HCT116 (cell line): ENCODE data around the gene NOXA1. TPM values are rescaled to one million over a fixed set of nuclear protein-coding genes. Genes with fewer than 3 reads are reported as not detected.

Source experiments
- ATAC-seq: fragments of 200-7000 bp; cut with Tn5 transposase; 2 replicates; pipeline ENCODE4 v1.9.1; 2020; ENCODE audit warnings: mild to moderate bottlenecking, moderate library complexity
- BruUV-seq: library from RNA; stranded (reverse); fragments of 400-500 nt; replicated peaks from 2 replicates; lab custom pipeline; 2021; lab: Mats Ljungman, UMichigan
- CTCF ChIA-PET: fragments of 300-600 bp; sonication (Branson Sonifier 250); formaldehyde crosslinking; loops from one replicate; lab custom pipeline; 2021; ENCODE audit warnings: antibody characterized with exemption; lab: Charles Lee
- POLR2A ChIA-PET: fragments of 300-600, 350-600 bp; sonication (Branson Sonifier 250); formaldehyde crosslinking; loops from one replicate; lab custom pipeline; 2021; ENCODE audit warnings: antibody characterized with exemption; lab: Charles Lee
- RAD21 ChIA-PET, 2 experiments: fragments of 300-600 bp; sonication (Branson Sonifier 250); formaldehyde crosslinking; loops; one replicate each; lab custom pipeline; 2023; ENCODE audit warnings: low total read pairs in 2 of 2; ENCODE audit not compliant: uncharacterized antibody in 2 of 2, unreplicated experiment in 2 of 2, low non-redundant PET in 1 of 2; lab: Charles Lee
- DNase-seq: peaks from one replicate; pipeline ENCODE4 v3.0.0-alpha.2; 2010; ENCODE audit warnings: low read depth, low spot score
- H2AFZ ChIP-seq: fragments of 200-600 bp; shearing (Covaris generic), sonication (generic); 2 replicates; pipeline ENCODE4 v1.6.1; 2017; ENCODE audit warnings: low read depth, mixed run types, mixed read lengths, antibody characterized with exemption, low read length; ENCODE audit not compliant: poor library complexity, severe bottlenecking
- H3K27ac ChIP-seq: 2 replicates; pipeline ENCODE4 v1.5.1; 2012; ENCODE audit warnings: low read depth, low read length
- H3K27me3 ChIP-seq: fragments of 200-600 bp; sonication (generic); 2 replicates; pipeline ENCODE4 v1.6.1; 2016; ENCODE audit warnings: mixed run types, low read length, mixed read lengths; ENCODE audit not compliant: insufficient read depth
- H3K36me3 ChIP-seq, 2 experiments: fragments of 200-500 bp in 1 of 2; fragments of 200-600 bp in 1 of 2; sonication (Bioruptor generic) in 1 of 2; sonication (generic) in 1 of 2; 2 replicates each; pipeline versions ENCODE4 v1.5.1 to v1.6.1; 2014 to 2016; ENCODE audit warnings: low read length in 2 of 2, inconsistent platforms in 1 of 2, mixed read lengths in 1 of 2, mixed run types in 1 of 2; ENCODE audit not compliant: insufficient read depth in 2 of 2, control insufficient read depth in 1 of 2
- H3K4me1 ChIP-seq, 2 experiments: fragments of 200-600 bp in 1 of 2; sonication (generic) in 1 of 2; 2 replicates each; pipeline versions ENCODE4 v1.5.1 to v1.6.1; 2012 to 2017; ENCODE audit warnings: low read length in 2 of 2, inconsistent platforms in 1 of 2, mild to moderate bottlenecking in 1 of 2, mixed read lengths in 1 of 2, mixed run types in 1 of 2, moderate library complexity in 1 of 2; ENCODE audit not compliant: insufficient read depth in 2 of 2, control insufficient read depth in 1 of 2
- H3K4me2 ChIP-seq: fragments of 200-600 bp; sonication (generic); 2 replicates; pipeline ENCODE4 v1.6.1; 2017; ENCODE audit warnings: mixed run types, low read length, mixed read lengths
- H3K4me3 ChIP-seq, 2 experiments: fragments of 200-600 bp in 1 of 2; sonication (generic) in 1 of 2; replicated peaks in 1 of 2; 2 replicates each; pipeline ENCODE4 v1.5.1; 2011 to 2016; ENCODE audit warnings: low read length in 2 of 2, control low read depth in 1 of 2, low read depth in 1 of 2, mild to moderate bottlenecking in 1 of 2, mixed read lengths in 1 of 2, mixed run types in 1 of 2
- H3K79me2 ChIP-seq: fragments of 200-600 bp; sonication (generic); 2 replicates; pipeline ENCODE4 v1.6.1; 2017; ENCODE audit warnings: mild to moderate bottlenecking, mixed run types, low read length, moderate library complexity, mixed read lengths; ENCODE audit not compliant: insufficient read depth
- H3K9ac ChIP-seq: fragments of 200-600 bp; sonication (generic); 2 replicates; pipeline ENCODE4 v1.6.1; 2016; ENCODE audit warnings: low read length, mixed read lengths
- H3K9me2 ChIP-seq: fragments of 200-600 bp; sonication (generic), shearing (Covaris generic); 2 replicates; pipeline ENCODE4 v1.6.1; 2017; ENCODE audit warnings: mixed run types, mild to moderate bottlenecking, moderate library complexity; ENCODE audit not compliant: insufficient read depth
- H3K9me3 ChIP-seq, 2 experiments: fragments of 200-500 bp in 1 of 2; fragments of 200-600 bp in 1 of 2; sonication (Bioruptor generic) in 1 of 2; sonication (generic) in 1 of 2; 2 replicates each; pipeline ENCODE4 v1.6.1; 2014 to 2017; ENCODE audit warnings: low read length in 2 of 2, mixed read lengths in 2 of 2, inconsistent platforms in 1 of 2, low read depth in 1 of 2, mild to moderate bottlenecking in 1 of 2, mixed run types in 1 of 2, moderate library complexity in 1 of 2; ENCODE audit not compliant: control insufficient read depth in 1 of 2, insufficient read depth in 1 of 2
- H4K20me1 ChIP-seq: fragments of 200-600 bp; sonication (generic), shearing (Covaris generic); 2 replicates; pipeline ENCODE4 v1.6.1; 2017; ENCODE audit warnings: mixed run types, mild to moderate bottlenecking, moderate library complexity; ENCODE audit not compliant: insufficient read depth
- CTCF ChIP-seq, 3 experiments: fragments of 200-600 bp in 1 of 3; sonication (generic) in 1 of 3; IDR thresholded peaks in 2 of 3; conservative IDR thresholded peaks in 1 of 3; 2 replicates each; pipeline ENCODE4 v1.5.1; 2012 to 2017; ENCODE audit warnings: low read depth in 2 of 3, low read length in 2 of 3, antibody characterized with exemption in 1 of 3, borderline replicate concordance in 1 of 3, control low read depth in 1 of 3, mild to moderate bottlenecking in 1 of 3, mixed read lengths in 1 of 3, mixed run types in 1 of 3, moderate library complexity in 1 of 3; ENCODE audit not compliant: insufficient read depth in 1 of 3
- ELF1 ChIP-seq: IDR thresholded peaks from 2 replicates; pipeline ENCODE4 v1.6.1; 2012; ENCODE audit warnings: low read depth, borderline replicate concordance
- EZH2phosphoT487 ChIP-seq: fragments of 200-600 bp; IDR thresholded peaks from 2 replicates; pipeline ENCODE4 v1.6.1; 2018; ENCODE audit warnings: antibody characterized with exemption, borderline replicate concordance
- POLR2A ChIP-seq: IDR thresholded peaks from 2 replicates; pipeline ENCODE4 v1.7.0; 2011; ENCODE audit warnings: borderline replicate concordance; ENCODE audit not compliant: insufficient read depth, insufficient read length; ENCODE audit errors: extremely low read depth
- POLR2AphosphoS5 ChIP-seq: IDR thresholded peaks from 2 replicates; pipeline ENCODE4 v1.6.1; 2011; ENCODE audit warnings: mild to moderate bottlenecking, low read depth, low read length, moderate library complexity
- REST ChIP-seq: IDR thresholded peaks from 2 replicates; pipeline ENCODE4 v1.6.1; 2012; ENCODE audit warnings: low read depth
- SIN3A ChIP-seq: IDR thresholded peaks from 2 replicates; pipeline ENCODE4 v1.6.1; 2012; ENCODE audit warnings: low read depth
- TCF7L2 ChIP-seq: IDR thresholded peaks from 2 replicates; pipeline ENCODE4 v1.7.0; 2011; ENCODE audit warnings: borderline replicate concordance, inconsistent platforms; ENCODE audit not compliant: insufficient read depth, insufficient read length; ENCODE audit errors: extremely low read depth
- ZBTB33 ChIP-seq: IDR thresholded peaks from 2 replicates; pipeline ENCODE4 v1.6.1; 2011; ENCODE audit warnings: mild to moderate bottlenecking, low read length, moderate library complexity; ENCODE audit not compliant: insufficient replicate concordance; ENCODE audit errors: extremely low read depth
- intact Hi-C: fragments of 100-400 bp; cut with micrococcal nuclease; formaldehyde crosslinking; loops from 2 replicates; pipeline ENCODE4 v1.10.0; 2022
- total RNA-seq: library from RNA; stranded (reverse); gene quantifications from one replicate; pipeline ENCODE4 v1.2.1, GENCODE V29; 2021; ENCODE audit not compliant: unreplicated experiment

The NOXA1 gene
- total RNA-seq, 1 experiment from 2014 or later = 13.2 TPM

- H3K79me2 ChIP-seq = no peaks in the 10 kb centered on the region
- ATAC-seq (no peak), DNase-seq (no peak)
- H3K27me3 ChIP-seq = no peaks in the 10 kb centered on the region
- no peaks in the 10 kb centered on the region for H3K9me3 ChIP-seq
- no peak overlapping the region for H3K4me2 ChIP-seq
- no peak overlapping the region for H3K4me3 ChIP-seq
- no peak overlapping the region for H3K9ac ChIP-seq
- no peaks in the 10 kb centered on the region for H3K9me2 ChIP-seq
- peaks cover 8 to 31% of the 10 kb centered on the region in 2 experiments for H3K4me1 ChIP-seq
- no peaks in the 10 kb centered on the region for H4K20me1 ChIP-seq
- no TSS peak for BruUV-seq
- H2AFZ ChIP-seq = no peak overlapping the region
- H3K27ac ChIP-seq = no peak overlapping the region
- H3K36me3 ChIP-seq = no peaks in the 10 kb centered on the region
- ChIA-PET CTCF (no interaction called here), RAD21 (no interaction called here), POLR2A (no interaction called here)
- intact Hi-C loops = no loop called here
- TF ChIP-seq POLR2AphosphoS5 = no peak
- no peak for TF ChIP-seq SIN3A
- no peak for TF ChIP-seq ELF1
- no peak for TF ChIP-seq TCF7L2
- TF ChIP-seq REST = no peak
- TF ChIP-seq ZBTB33 = no peak
- no peak for TF ChIP-seq EZH2phosphoT487
- TF ChIP-seq POLR2A = no peak
- no peak for TF ChIP-seq CTCF (IDR thresholded peaks at IDR 0.05 in 2 of 3, conservative IDR thresholded peaks at IDR 0.05 in 1 of 3; ENCODE audit: borderline replicate concordance in 1 of 3, insufficient read depth in 1 of 3, low read depth in 2 of 3, low read length in 2 of 3)
These were observed 18.1 kb upstream of the NOXA1 start for GRCh38 chr9:137404961-137405567.
